Neuronal stem cell (in vitro differentiated cells): Measurements from ENCODE around the gene EFNA5. TPM values are rescaled to one million over a fixed set of nuclear protein-coding genes. Genes with fewer than 3 reads are reported as not detected.

Experiments
- DNase-seq: peaks from one replicate; pipeline ENCODE4 v3.0.0-alpha.2; 2013; ENCODE audit warnings: low spot score
- H2AFZ ChIP-seq: one replicate; pipeline ENCODE4 v1.6.1; 2013; ENCODE audit warnings: mild to moderate bottlenecking, low read length, inconsistent platforms
- H2AK5ac ChIP-seq: 2 replicates; pipeline ENCODE4 v1.6.1; 2013; ENCODE audit warnings: low read depth, mild to moderate bottlenecking, inconsistent platforms, low read length, moderate library complexity, mixed read lengths
- H2BK120ac ChIP-seq: 2 replicates; pipeline ENCODE4 v1.6.1; 2013; ENCODE audit warnings: low read depth, mild to moderate bottlenecking, inconsistent platforms, low read length, moderate library complexity, mixed read lengths
- H2BK12ac ChIP-seq: one replicate; pipeline ENCODE4 v1.6.1; 2013; ENCODE audit warnings: low read length, inconsistent platforms
- H2BK15ac ChIP-seq: 2 replicates; pipeline ENCODE4 v1.6.1; 2013; ENCODE audit warnings: mild to moderate bottlenecking, low read length, inconsistent platforms, mixed read lengths
- H2BK5ac ChIP-seq: one replicate; pipeline ENCODE4 v1.6.1; 2013; ENCODE audit warnings: inconsistent platforms, mild to moderate bottlenecking, low read length, moderate library complexity
- H3K14ac ChIP-seq: one replicate; pipeline ENCODE4 v1.6.1; 2013; ENCODE audit warnings: low read length, inconsistent platforms
- H3K18ac ChIP-seq: 2 replicates; pipeline ENCODE4 v1.6.1; 2013; ENCODE audit warnings: low read length, inconsistent platforms
- H3K23ac ChIP-seq: 2 replicates; pipeline ENCODE4 v1.6.1; 2013; ENCODE audit warnings: low read depth, mild to moderate bottlenecking, mixed read lengths, low read length, inconsistent platforms; ENCODE audit not compliant: poor library complexity
- H3K27ac ChIP-seq: replicated peaks from 3 replicates; pipeline ENCODE4 v1.5.1; 2013; ENCODE audit warnings: low read length, inconsistent platforms
- H3K27me3 ChIP-seq, 3 experiments: 2 replicates each; pipeline ENCODE4 v1.6.1; 2013; ENCODE audit warnings: low read length in 3 of 3, mild to moderate bottlenecking in 2 of 3, inconsistent platforms in 1 of 3, low read depth in 1 of 3, mixed read lengths in 1 of 3, moderate library complexity in 1 of 3; ENCODE audit not compliant: control insufficient read depth in 3 of 3, insufficient read depth in 3 of 3
- H3K36me3 ChIP-seq, 2 donors: replicated peaks in 1 of 2; 2 replicates each; pipeline ENCODE4 v1.6.1; 2013; ENCODE audit warnings: low read length in 2 of 2; ENCODE audit not compliant: control insufficient read depth in 2 of 2, insufficient read depth in 2 of 2
- H3K4ac ChIP-seq: 2 replicates; pipeline ENCODE4 v1.6.1; 2013; ENCODE audit warnings: inconsistent platforms, mild to moderate bottlenecking, low read length, moderate library complexity
- H3K4me1 ChIP-seq, 2 donors: 1 replicate in 1 of 2; 2 replicates in 1 of 2; pipeline ENCODE4 v1.6.1; 2013; ENCODE audit warnings: low read length in 2 of 2, low read depth in 1 of 2; ENCODE audit not compliant: control insufficient read depth in 2 of 2, insufficient read depth in 1 of 2
- H3K4me2 ChIP-seq: one replicate; pipeline ENCODE4 v1.6.1; 2013; ENCODE audit warnings: mild to moderate bottlenecking, low read length, inconsistent platforms; ENCODE audit not compliant: insufficient read depth, poor library complexity, severe bottlenecking
- H3K4me3 ChIP-seq, 2 donors: 2 replicates each; pipeline ENCODE4 v1.5.1; 2013; ENCODE audit warnings: low read length in 2 of 2, mild to moderate bottlenecking in 2 of 2, inconsistent platforms in 1 of 2, moderate library complexity in 1 of 2
- H3K79me1 ChIP-seq: one replicate; pipeline ENCODE4 v1.6.1; 2013; ENCODE audit warnings: low read depth, mild to moderate bottlenecking, inconsistent platforms, low read length, moderate library complexity
- H3K9ac ChIP-seq: one replicate; pipeline ENCODE4 v1.6.1; 2013; ENCODE audit warnings: mild to moderate bottlenecking, low read depth, low read length, inconsistent platforms; ENCODE audit not compliant: poor library complexity
- H3K9me3 ChIP-seq, 2 donors: replicated peaks in 1 of 2; 2 replicates each; pipeline versions ENCODE3 to v1.6.1; 2013; ENCODE audit warnings: low read length in 2 of 2, mild to moderate bottlenecking in 2 of 2, inconsistent platforms in 1 of 2, low read depth in 1 of 2, mixed read lengths in 1 of 2, moderate library complexity in 1 of 2; ENCODE audit not compliant: control insufficient read depth in 2 of 2, insufficient read depth in 1 of 2
- H4K8ac ChIP-seq: one replicate; pipeline ENCODE4 v1.6.1; 2013; ENCODE audit warnings: low read depth, mild to moderate bottlenecking, inconsistent platforms, low read length, moderate library complexity
- H4K91ac ChIP-seq: one replicate; pipeline ENCODE4 v1.6.1; 2013; ENCODE audit warnings: low read length, low read depth, mild to moderate bottlenecking, inconsistent platforms; ENCODE audit not compliant: poor library complexity
- WGBS, 2 donors: extraction: QIAGEN DNeasy Blood & Tissue Kit; methylation state at CpG; one replicate each; pipeline ENCODE4 v1.1.7; 2013; ENCODE audit warnings: missing lambda C conversion rate in 2 of 2, mixed read lengths in 1 of 2; ENCODE audit not compliant: insufficient read length in 2 of 2, insufficient replicate concordance in 1 of 2; ENCODE audit errors: extremely low coverage in 2 of 2; 5-methylcytosine and 5-hydroxymethylcytosine counted together
- polyA plus RNA-seq, 2 experiments: library from polyadenylated mRNA; stranded (reverse); fragments of 200-250 nt; gene quantifications; one replicate each; pipeline ENCODE4 v1.2.3, GENCODE V29; 2013

EFNA5 gene
- 128 TPM for polyA plus RNA-seq (2013, experiment 1 of 2)
- 138 TPM for polyA plus RNA-seq (2013, experiment 2 of 2)

DNA sequence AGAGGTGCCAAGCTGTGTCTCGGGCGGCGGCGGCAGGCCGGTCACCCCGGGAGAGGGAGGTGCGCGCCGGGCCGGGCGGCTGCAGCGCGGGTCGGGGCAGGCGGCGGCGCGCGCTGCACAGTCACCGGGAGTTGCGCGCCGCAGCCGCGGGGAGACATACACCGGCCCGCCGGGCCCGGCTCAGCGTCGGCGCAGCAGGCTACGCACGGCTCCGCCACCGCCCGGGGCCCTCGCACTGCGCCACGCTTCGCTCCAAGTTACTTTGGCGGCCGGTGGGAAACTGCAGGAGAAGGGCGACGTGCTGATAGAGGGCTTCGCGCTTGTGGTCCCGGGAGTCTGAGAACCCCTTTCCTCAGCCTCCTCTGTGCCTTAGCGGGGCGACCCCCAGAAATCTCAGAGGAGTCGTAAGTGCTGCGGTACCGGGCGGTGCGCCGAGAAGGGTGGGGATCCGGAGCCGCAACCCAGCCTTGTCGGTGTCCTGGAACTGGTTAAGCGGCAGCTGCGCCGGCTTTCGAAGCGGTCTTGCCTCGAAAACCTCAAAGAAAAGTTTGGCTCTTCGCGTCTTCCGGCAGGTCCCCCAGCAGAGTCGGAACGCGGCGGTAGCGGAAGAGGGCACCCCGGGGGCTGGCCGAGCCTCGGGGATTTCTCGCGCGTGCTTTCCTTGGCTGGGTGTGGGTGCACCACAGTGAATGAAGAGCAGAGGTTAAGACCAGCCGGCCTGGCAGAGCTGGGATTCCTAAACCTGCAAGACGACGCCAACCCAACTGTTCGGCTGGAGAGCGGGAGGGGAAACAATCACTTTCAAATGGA is at the start of gene EFNA5:
EFNA5 (minus strand) TSS at position 6 of the 810 bp plus-strand sequence.
- H3K4ac ChIP-seq: peak within 1 kb of the TSS; percentile 85
- peak within 1 kb of the TSS; percentile 26 for H2BK12ac ChIP-seq
- peak within 1 kb of the TSS; percentile 99 for H3K9ac ChIP-seq
- peak within 1 kb of the TSS; percentile 44 for H4K91ac ChIP-seq
- peak within 1 kb of the TSS; percentile 97 for H3K27ac ChIP-seq
- H2AK5ac ChIP-seq: peak within 1 kb of the TSS; percentile 90
- peak within 1 kb of the TSS; percentile 92 for H2BK120ac ChIP-seq
- WGBS, 2 donors: no CpG with 5 or more reads among the region's 84 CpGs
- H3K4me1 ChIP-seq: peaks cover 0 to 6% of the 10 kb centered on the region in 2 donors
- peaks cover 0 to 19% of the 10 kb centered on the region in 2 donors for H3K36me3 ChIP-seq
- H3K9me3 ChIP-seq: no peaks in the 10 kb centered on the region
- peak within 1 kb of the TSS; percentile 100 for H2BK5ac ChIP-seq
- no peak for DNase-seq
- peak within 1 kb of the TSS; percentile 89 to 95 for H3K4me3 ChIP-seq
- H2BK15ac ChIP-seq: peak within 1 kb of the TSS; percentile 75
- no peaks in the 10 kb centered on the region for H3K27me3 ChIP-seq
- H3K14ac ChIP-seq: peak within 1 kb of the TSS; percentile 63
- peak within 1 kb of the TSS; percentile 65 for H3K4me2 ChIP-seq
- no peak within 1 kb of the TSS for H4K8ac ChIP-seq
- no peaks in the 10 kb centered on the region for H3K79me1 ChIP-seq
- H3K23ac ChIP-seq: peak within 1 kb of the TSS; percentile 82
- H3K18ac ChIP-seq: peak within 1 kb of the TSS; percentile 99
- H2AFZ ChIP-seq: peak within 1 kb of the TSS; percentile 87

- Histone ChIP-seq H2AFZ (no peak overlapping the region), H3K4me1 (no peaks in the 10 kb centered on the region), H2AK5ac (no peak overlapping the region), H2BK5ac (no peak overlapping the region), H3K18ac (no peak overlapping the region), H3K4me3 (no peak overlapping the region), H3K23ac (no peak overlapping the region), H2BK15ac (no peak overlapping the region), H3K9me3 (peaks cover 7% of the 10 kb centered on the region in 2 donors), H3K27ac (no peak overlapping the region), H4K8ac (no peak overlapping the region), H3K36me3 (no peaks in the 10 kb centered on the region), H2BK120ac (peak overlapping the region; percentile 62), H3K79me1 (no peaks in the 10 kb centered on the region), H2BK12ac (no peak overlapping the region), H4K91ac (no peak overlapping the region), H3K9ac (no peak overlapping the region), H3K27me3 (no peaks in the 10 kb centered on the region), H3K4me2 (no peak overlapping the region), H3K4ac (no peak overlapping the region), H3K14ac (no peak overlapping the region)
- no CpG with 5 or more reads among the region's 6 CpGs for WGBS, 2 donors
- DNase-seq: no peak
Observed at GRCh38 chr5:107719034-107719606, 48.4 kb upstream of the EFNA5 start.

DNA sequence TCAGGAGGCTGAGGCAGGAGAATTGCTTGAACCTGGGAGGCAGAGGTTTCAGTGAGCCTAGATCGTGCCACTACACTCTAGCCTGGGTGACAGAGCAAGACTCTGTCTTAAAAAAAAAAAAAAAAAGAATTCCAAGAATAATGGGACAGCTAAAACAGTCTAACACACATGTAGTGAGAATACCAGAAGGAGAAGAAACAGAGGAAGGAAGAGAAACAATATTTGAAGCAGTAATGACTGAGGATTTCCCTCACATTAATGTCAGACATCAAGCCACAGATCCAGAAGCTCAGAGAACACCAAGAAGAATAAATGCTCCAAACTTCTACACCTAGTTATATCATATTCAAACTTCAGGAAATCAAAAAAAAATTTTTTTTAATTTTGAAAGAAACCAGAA is 47.1 kb upstream of the EFNA5 start:
- Histone ChIP-seq H4K8ac (no peak overlapping the region), H3K23ac (no peak overlapping the region), H3K18ac (no peak overlapping the region), H2AFZ (no peak overlapping the region), H3K9me3 (peaks cover 7% of the 10 kb centered on the region in 2 donors), H2BK12ac (no peak overlapping the region), H4K91ac (no peak overlapping the region), H3K27ac (no peak overlapping the region), H3K4me3 (no peak overlapping the region), H3K14ac (no peak overlapping the region), H3K79me1 (no peaks in the 10 kb centered on the region), H2BK5ac (no peak overlapping the region), H2AK5ac (no peak overlapping the region), H3K4me1 (no peaks in the 10 kb centered on the region), H3K27me3 (no peaks in the 10 kb centered on the region), H2BK15ac (no peak overlapping the region), H2BK120ac (no peak overlapping the region), H3K4ac (no peak overlapping the region), H3K4me2 (no peak overlapping the region), H3K9ac (no peak overlapping the region), H3K36me3 (no peaks in the 10 kb centered on the region)
- no CpG with 5 or more reads among the region's 1 CpG for WGBS, 2 donors
- no peak for DNase-seq

- H2BK120ac ChIP-seq: no peak overlapping the region
- no peak overlapping the region for H3K14ac ChIP-seq
- no peak overlapping the region for H2BK12ac ChIP-seq
- H3K27me3 ChIP-seq: no peaks in the 10 kb centered on the region
- H3K23ac ChIP-seq: no peak overlapping the region
- no peak overlapping the region for H3K9ac ChIP-seq
- H2AK5ac ChIP-seq: no peak overlapping the region
- H3K4me3 ChIP-seq: no peak overlapping the region
- H3K4me2 ChIP-seq: no peak overlapping the region
- H4K8ac ChIP-seq: no peak overlapping the region
- WGBS, 2 donors: 100% methylated on average over 1 of the region's 5 CpGs; no CpG with 5 or more reads in 1 of the 2 donors
- H3K4ac ChIP-seq: no peak overlapping the region
- H2BK5ac ChIP-seq: no peak overlapping the region
- H3K27ac ChIP-seq: no peak overlapping the region
- no peak overlapping the region for H2AFZ ChIP-seq
- no peaks in the 10 kb centered on the region for H3K79me1 ChIP-seq
- H3K18ac ChIP-seq: no peak overlapping the region
- H2BK15ac ChIP-seq: no peak overlapping the region
- no peaks in the 10 kb centered on the region for H3K36me3 ChIP-seq
- DNase-seq: no peak
- no peaks in the 10 kb centered on the region for H3K4me1 ChIP-seq
- peaks cover 7% of the 10 kb centered on the region in 2 donors for H3K9me3 ChIP-seq
- H4K91ac ChIP-seq: no peak overlapping the region
Observed at GRCh38 chr5:107713228-107713627, 42.5 kb upstream of the EFNA5 start.
